CD4-positive, alpha-beta memory T cell (primary cell): Measurements from ENCODE around the gene SDR9C7. TPM values are rescaled to one million over a fixed set of nuclear protein-coding genes. Genes with fewer than 3 reads are reported as not detected.
"Not testable (repeated sequence)": the region's sequence is repeated elsewhere in the genome, so short reads cannot be mapped to it uniquely, and the experiment has no call there.

Source experiments
- CTCF ChIA-PET: fragments of 350-600 bp; sonication (Branson Sonifier 250); formaldehyde crosslinking; loops from one replicate; lab custom pipeline; 2021; ENCODE audit warnings: inconsistent platforms; ENCODE audit not compliant: partially characterized antibody; lab: Charles Lee
- POLR2A ChIA-PET: fragments of 350-600 bp; sonication (Branson Sonifier 250); formaldehyde crosslinking; loops from one replicate; lab custom pipeline; 2021; ENCODE audit not compliant: partially characterized antibody; lab: Charles Lee
- DNase-seq, 5 donors: peaks; one replicate each; pipeline versions ENCODE4 v3.0.0 to v3.0.0-alpha.2; 2020 to 2022; ENCODE audit warnings: mixed read lengths in 1 of 5
- H3K27ac ChIP-seq: one replicate; pipeline ENCODE4 v1.7.0; 2013; ENCODE audit warnings: low read depth, low read length
- H3K27me3 ChIP-seq: 2 replicates; pipeline ENCODE4 v1.7.0; 2013; ENCODE audit warnings: mild to moderate bottlenecking, low read length, moderate library complexity; ENCODE audit not compliant: insufficient read depth
- H3K36me3 ChIP-seq: 2 replicates; pipeline ENCODE4 v1.7.0; 2013; ENCODE audit warnings: mild to moderate bottlenecking, low read length, moderate library complexity; ENCODE audit not compliant: insufficient read depth
- H3K4me1 ChIP-seq: 2 replicates; pipeline ENCODE4 v1.7.0; 2013; ENCODE audit warnings: mild to moderate bottlenecking, low read length, moderate library complexity; ENCODE audit not compliant: insufficient read depth
- H3K4me3 ChIP-seq, 2 donors: one replicate each; pipeline ENCODE4 v1.7.0; 2013; ENCODE audit warnings: low read length in 2 of 2, mild to moderate bottlenecking in 1 of 2
- H3K9me3 ChIP-seq, 2 donors: one replicate each; pipeline ENCODE4 v1.7.0; 2013; ENCODE audit warnings: low read length in 2 of 2, control low read depth in 1 of 2; ENCODE audit not compliant: control insufficient read depth in 1 of 2
- H3K27ac Mint-ChIP-seq, 7 donors: one replicate each; pipeline ENCODE4 v1.8.0; 2020 to 2021; ENCODE audit warnings: mixed read lengths in 7 of 7, mild to moderate bottlenecking in 6 of 7, inconsistent platforms in 3 of 7, moderate library complexity in 3 of 7
- H3K27me3 Mint-ChIP-seq, 2 donors: one replicate each; pipeline ENCODE4 v1.8.0; 2020 to 2021; ENCODE audit warnings: mixed read lengths in 2 of 2
- H3K36me3 Mint-ChIP-seq, 2 donors: one replicate each; pipeline ENCODE4 v1.8.0; 2020 to 2021; ENCODE audit warnings: mixed read lengths in 2 of 2, inconsistent platforms in 1 of 2, mild to moderate bottlenecking in 1 of 2
- H3K4me1 Mint-ChIP-seq, 4 donors: one replicate each; pipeline ENCODE4 v1.8.0; 2020 to 2021; ENCODE audit warnings: mixed read lengths in 4 of 4, mild to moderate bottlenecking in 1 of 4
- H3K4me3 Mint-ChIP-seq, 8 donors: one replicate each; pipeline ENCODE4 v1.8.0; 2020 to 2021; ENCODE audit warnings: mixed read lengths in 8 of 8, mild to moderate bottlenecking in 7 of 8, moderate library complexity in 6 of 8, inconsistent platforms in 3 of 8
- H3K9me3 Mint-ChIP-seq, 8 donors: one replicate each; pipeline ENCODE4 v1.8.0; 2020 to 2021; ENCODE audit warnings: mixed read lengths in 8 of 8, mild to moderate bottlenecking in 5 of 8, inconsistent platforms in 3 of 8, moderate library complexity in 1 of 8
- intact Hi-C: fragments of 100-400 bp; cut with micrococcal nuclease; formaldehyde crosslinking; loops from one replicate; pipeline ENCODE4 v1.15.1; 2023
- polyA plus RNA-seq, 2 donors: library from polyadenylated mRNA; unstranded; fragments of 300-500 nt; fragmentation: Illumina TruSeq; gene quantifications; one replicate each; pipeline ENCODE4 v1.2.3, GENCODE V29; 2021
- total RNA-seq, 2 experiments: library from RNA; stranded (reverse); gene quantifications; one replicate each; pipeline ENCODE4 v1.2.3, GENCODE V29; 2021

SDR9C7 gene
- total and polyA plus RNA-seq, 4 experiments from 2014 or later, result not detected

DNA sequence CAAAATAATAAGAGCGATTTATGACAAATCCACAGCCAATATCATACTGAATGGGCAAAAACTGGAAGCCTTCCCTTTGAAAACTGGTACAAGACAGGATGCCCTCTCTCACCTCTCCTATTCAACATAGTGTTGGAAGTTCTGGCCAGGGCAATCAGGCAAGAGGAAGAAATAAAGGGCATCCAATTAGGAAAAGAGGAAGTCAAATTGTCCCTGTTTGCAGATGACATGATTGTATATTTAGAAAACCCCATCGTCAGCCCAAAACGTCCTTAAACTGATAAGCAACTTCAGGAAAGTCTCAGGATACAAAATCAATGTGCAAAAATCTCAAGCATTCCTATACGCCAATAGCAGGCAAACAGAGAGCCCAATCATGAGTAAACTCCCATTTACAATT is 28.0 kb upstream of the SDR9C7 start:
- H3K4me1 ChIP-seq, H3K27ac Mint-ChIP-seq, intact Hi-C loops, H3K27me3 ChIP-seq, H3K4me3 ChIP-seq, H3K27me3 Mint-ChIP-seq, H3K36me3 ChIP-seq, DNase-seq, H3K27ac ChIP-seq, CTCF ChIA-PET, H3K9me3 ChIP-seq, POLR2A ChIA-PET, H3K4me1 Mint-ChIP-seq, H3K4me3 Mint-ChIP-seq: not testable (repeated sequence)
- Mint-ChIP-seq H3K36me3 (peaks cover 0 to 11% of the 10 kb centered on the region in 2 donors), H3K9me3 (peaks cover 0 to 20% (median 16%) of the 10 kb centered on the region in 8 donors)

DNA sequence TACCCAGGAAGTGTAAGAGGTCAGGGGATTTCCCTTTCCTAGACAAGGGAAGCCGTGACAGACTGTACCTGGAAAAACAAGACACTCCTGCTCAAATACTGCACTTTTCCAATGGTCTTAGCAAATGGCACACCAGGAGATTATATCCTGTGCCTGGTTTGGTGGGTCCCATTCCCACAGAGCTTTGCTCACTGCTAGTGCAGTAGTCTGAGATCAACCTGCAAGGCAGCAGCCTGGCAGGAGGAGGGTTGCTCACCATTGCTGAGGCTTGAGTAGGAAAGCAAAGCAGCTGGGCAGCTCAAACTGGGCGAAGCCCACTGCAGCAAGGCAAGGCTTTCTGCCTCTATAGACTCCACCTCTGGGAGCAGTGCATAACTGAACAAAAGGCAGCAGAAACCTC is 24.2 kb upstream of the SDR9C7 start:
- Mint-ChIP-seq H3K4me1 (no peaks in the 10 kb centered on the region), H3K27me3 (peaks cover 4 to 5% of the 10 kb centered on the region in 2 donors), H3K9me3 (peaks cover 0 to 19% (median 15%) of the 10 kb centered on the region in 8 donors), H3K27ac (no peak overlapping the region), H3K36me3 (peaks cover 0 to 19% of the 10 kb centered on the region in 2 donors), H3K4me3 (no peak overlapping the region)
- no peaks in the 10 kb centered on the region for H3K4me1 ChIP-seq
- no peak for DNase-seq
- H3K27ac ChIP-seq, result no peak overlapping the region
- ChIA-PET CTCF (no interaction called here), POLR2A (no interaction called here)
- intact Hi-C loops, result no loop called here
- no peak overlapping the region for H3K4me3 ChIP-seq
- no peaks in the 10 kb centered on the region for H3K27me3 ChIP-seq
- H3K9me3 ChIP-seq, result peaks cover 0 to 4% of the 10 kb centered on the region in 2 donors
- H3K36me3 ChIP-seq, result no peaks in the 10 kb centered on the region

DNA sequence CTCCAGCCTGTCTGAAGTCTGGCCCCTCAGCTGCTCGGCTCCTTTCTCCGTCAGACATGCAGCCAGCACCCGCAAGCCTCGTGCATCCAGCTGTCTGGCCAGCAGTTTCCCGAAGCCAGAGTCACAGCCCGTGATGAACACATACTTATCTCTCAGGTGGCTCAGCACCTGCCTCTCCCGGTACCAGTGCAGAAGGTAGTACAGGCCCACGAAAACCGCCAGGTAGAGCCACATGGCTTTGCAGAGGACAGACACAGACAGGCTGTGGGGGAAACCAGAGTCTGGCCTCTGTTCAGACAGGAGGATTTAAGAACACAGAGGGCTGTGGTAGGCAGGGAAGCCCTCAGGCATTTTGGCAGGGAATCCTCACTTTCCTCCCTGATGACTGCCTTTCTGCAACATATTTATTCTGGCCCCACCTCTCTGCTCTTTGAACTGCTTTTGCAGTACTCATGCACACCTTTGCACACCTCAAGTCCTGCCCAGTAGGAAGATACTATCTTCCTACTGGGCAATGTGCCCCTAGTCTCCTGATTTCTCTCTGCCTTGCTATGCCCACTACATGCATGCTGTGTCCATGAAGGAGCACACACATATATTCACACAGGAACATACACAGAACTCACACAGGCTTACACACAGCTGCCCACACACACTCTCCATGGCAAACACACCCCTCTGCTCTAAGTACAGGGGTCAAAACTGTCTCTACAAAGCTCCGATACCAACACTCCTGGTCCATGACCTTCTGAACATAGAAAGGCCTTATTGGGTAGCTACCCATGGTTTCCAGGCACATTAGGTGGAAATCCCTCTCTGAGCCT is 23.2 kb upstream of the SDR9C7 start, which contains the start of gene RDH16:
Gene RDH16, minus strand, starts transcription at position 380 of the 824 bp plus-strand sequence. Its CDS starts 146 bp downstream, at position 234.
- H3K36me3 Mint-ChIP-seq, result peaks cover under 1 to 24% of the 10 kb centered on the region in 2 donors
- no peaks in the 10 kb centered on the region for H3K36me3 ChIP-seq
- peaks cover 0 to 17% (median 13%) of the 10 kb centered on the region in 8 donors for H3K9me3 Mint-ChIP-seq
- no peak within 1 kb of the TSS for H3K4me3 Mint-ChIP-seq
- ChIA-PET CTCF (no interaction called here), POLR2A (no interaction called here)
- no peak for DNase-seq
- intact Hi-C loops, result no loop called here
- peaks cover 0 to 4% of the 10 kb centered on the region in 2 donors for H3K9me3 ChIP-seq
- no peaks in the 10 kb centered on the region for H3K4me1 Mint-ChIP-seq
- H3K4me3 ChIP-seq, result no peak within 1 kb of the TSS
- H3K27me3 ChIP-seq, result no peaks in the 10 kb centered on the region
- no peak within 1 kb of the TSS for H3K27ac ChIP-seq
- H3K27me3 Mint-ChIP-seq, result peaks cover 4 to 5% of the 10 kb centered on the region in 2 donors
- H3K27ac Mint-ChIP-seq, result no peak within 1 kb of the TSS
- no peaks in the 10 kb centered on the region for H3K4me1 ChIP-seq

GRCh38 chr12:56955631-56956256 is 21.5 kb upstream of the SDR9C7 start:
- peaks cover 1 to 34% of the 10 kb centered on the region in 2 donors for H3K36me3 Mint-ChIP-seq
- intact Hi-C loops, result no loop called here
- H3K27ac Mint-ChIP-seq, result no peak overlapping the region
- no peak for DNase-seq
- peaks cover 3 to 4% of the 10 kb centered on the region in 2 donors for H3K27me3 Mint-ChIP-seq
- no peaks in the 10 kb centered on the region for H3K36me3 ChIP-seq
- no peak overlapping the region for H3K4me3 ChIP-seq
- H3K4me1 ChIP-seq, result no peaks in the 10 kb centered on the region
- H3K27ac ChIP-seq, result no peak overlapping the region
- H3K9me3 Mint-ChIP-seq, result peaks cover 0 to 10% (median 7%) of the 10 kb centered on the region in 8 donors
- CTCF ChIA-PET, result no interaction called here
- H3K4me1 Mint-ChIP-seq, result no peaks in the 10 kb centered on the region
- POLR2A ChIA-PET, result no interaction called here
- H3K9me3 ChIP-seq, result peaks cover 0 to 4% of the 10 kb centered on the region in 2 donors
- H3K4me3 Mint-ChIP-seq, result no peak overlapping the region
- H3K27me3 ChIP-seq, result no peaks in the 10 kb centered on the region

DNA sequence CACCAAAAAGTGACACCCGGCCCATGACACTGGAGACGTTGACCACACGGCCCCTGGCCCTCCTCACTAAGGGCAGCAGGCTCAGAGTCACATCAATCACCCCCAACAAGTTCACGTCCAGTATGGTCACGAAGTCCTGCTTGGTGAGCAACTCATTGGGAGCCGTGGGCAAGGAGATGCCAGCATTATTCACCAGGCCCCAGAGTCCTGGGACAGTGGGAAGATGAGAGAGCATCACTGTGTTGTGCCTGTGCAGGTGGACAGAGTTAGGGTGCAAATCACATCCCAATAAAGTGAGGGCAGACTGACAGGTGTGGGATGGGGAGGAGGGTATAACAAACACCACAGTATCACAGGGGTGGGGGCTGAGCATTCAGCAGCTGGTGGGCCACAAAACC is 20.7 kb upstream of the SDR9C7 start:
- DNase-seq, result no peak
- Mint-ChIP-seq H3K36me3 (peaks cover 1 to 36% of the 10 kb centered on the region in 2 donors), H3K27me3 (peaks cover 0 to 2% of the 10 kb centered on the region in 2 donors), H3K4me3 (no peak overlapping the region), H3K9me3 (peaks cover 0 to 10% (median 7%) of the 10 kb centered on the region in 8 donors), H3K4me1 (no peaks in the 10 kb centered on the region), H3K27ac (no peak overlapping the region)
- ChIA-PET CTCF (no interaction called here), POLR2A (no interaction called here)
- Histone ChIP-seq H3K4me1 (no peaks in the 10 kb centered on the region), H3K9me3 (peaks cover 0 to 4% of the 10 kb centered on the region in 2 donors), H3K36me3 (no peaks in the 10 kb centered on the region), H3K27ac (no peak overlapping the region), H3K4me3 (no peak overlapping the region), H3K27me3 (no peaks in the 10 kb centered on the region)
- intact Hi-C loops, result no loop called here

GRCh38 chr12:56954057-56954957 is 20.1 kb upstream of the SDR9C7 start:
- Histone ChIP-seq H3K27ac (no peak overlapping the region), H3K9me3 (peaks cover 0 to 4% of the 10 kb centered on the region in 2 donors), H3K27me3 (no peaks in the 10 kb centered on the region), H3K36me3 (no peaks in the 10 kb centered on the region), H3K4me3 (no peak overlapping the region), H3K4me1 (no peaks in the 10 kb centered on the region)
- POLR2A ChIA-PET, result no interaction called here
- no peak for DNase-seq
- Mint-ChIP-seq H3K36me3 (peaks cover 1 to 36% of the 10 kb centered on the region in 2 donors), H3K4me3 (no peak overlapping the region), H3K27ac (no peak overlapping the region), H3K4me1 (no peaks in the 10 kb centered on the region), H3K9me3 (peaks cover 0 to 10% (median 7%) of the 10 kb centered on the region in 8 donors), H3K27me3 (peaks cover 0 to 2% of the 10 kb centered on the region in 2 donors)
- intact Hi-C loops, result no loop called here
- CTCF ChIA-PET, result no interaction called here
